ENCODE measurements around the gene TEAD3. TPM values are rescaled to one million over a fixed set of nuclear protein-coding genes. Genes with fewer than 3 reads are reported as not detected.

The TEAD3 gene
- total RNA-seq, 2 experiments from 2014 or later: 0.07 to 0.12 TPM

DNA sequence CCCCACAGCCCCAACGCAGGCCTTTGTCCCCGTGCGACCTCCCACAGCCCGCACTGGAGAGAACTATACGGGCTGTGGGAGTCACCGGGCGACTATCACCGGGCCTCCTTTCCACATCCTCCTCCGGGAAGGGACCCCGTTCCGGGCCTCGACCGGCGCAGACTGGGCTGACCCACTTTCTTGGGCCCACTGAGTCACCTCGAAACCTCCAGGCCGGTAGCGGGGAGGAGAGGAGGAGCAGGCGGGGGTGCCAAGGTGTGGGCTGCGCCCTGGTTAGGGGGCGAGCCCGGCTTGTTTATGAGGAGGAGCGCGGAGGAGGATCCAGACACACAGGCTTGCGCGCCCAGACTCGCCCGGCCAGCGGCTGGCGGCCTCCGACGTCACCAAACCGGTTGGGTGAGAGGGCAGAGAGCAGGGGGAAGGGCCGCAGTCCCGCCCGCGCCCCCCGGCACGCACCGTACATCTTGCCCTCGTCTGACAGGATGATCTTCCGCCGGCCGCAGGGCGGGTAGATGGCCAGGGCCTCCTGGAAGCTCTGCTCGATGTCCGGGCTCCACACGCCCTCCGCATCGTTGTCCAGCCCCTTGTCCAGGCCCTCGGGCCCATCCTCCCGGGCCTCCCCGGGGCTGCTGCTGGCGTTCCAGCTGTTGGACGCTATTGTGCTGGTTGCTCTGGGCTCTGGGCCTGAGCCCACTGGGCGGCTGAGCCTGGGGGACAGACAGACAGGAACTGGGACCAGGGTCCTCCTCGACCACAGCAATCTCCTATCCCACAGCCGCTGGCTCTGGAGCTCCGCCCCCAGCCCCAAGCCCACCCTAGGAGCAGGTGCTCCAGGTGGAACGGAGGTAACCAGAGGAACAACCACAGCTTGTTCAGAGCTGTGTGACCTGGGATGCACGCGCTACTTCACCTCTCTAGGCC, 10.6 kb downstream of the TEAD3 start:
- H3K9me3 Mint-ChIP-seq: no peaks in the 10 kb centered on the region
- DNase-seq: no peak
- H3K27me3 Mint-ChIP-seq: no peaks in the 10 kb centered on the region
- H3K36me3 Mint-ChIP-seq (ENCODE audit: low read depth): no peaks in the 10 kb centered on the region
- no peak overlapping the region for H3K4me3 Mint-ChIP-seq
- H3K4me1 Mint-ChIP-seq: peaks cover 14% of the 10 kb centered on the region
- H3K27ac Mint-ChIP-seq: no peak overlapping the region
- ChIA-PET POLR2A (no interaction called here), CTCF (interaction anchor here (1.4 to 2.0 kb wide), 2 partner anchors 11 to 18 kb away, joined by 4 to 6 read pairs; partner anchors contain the start of genes RPL10A and TEAD3)

DNA sequence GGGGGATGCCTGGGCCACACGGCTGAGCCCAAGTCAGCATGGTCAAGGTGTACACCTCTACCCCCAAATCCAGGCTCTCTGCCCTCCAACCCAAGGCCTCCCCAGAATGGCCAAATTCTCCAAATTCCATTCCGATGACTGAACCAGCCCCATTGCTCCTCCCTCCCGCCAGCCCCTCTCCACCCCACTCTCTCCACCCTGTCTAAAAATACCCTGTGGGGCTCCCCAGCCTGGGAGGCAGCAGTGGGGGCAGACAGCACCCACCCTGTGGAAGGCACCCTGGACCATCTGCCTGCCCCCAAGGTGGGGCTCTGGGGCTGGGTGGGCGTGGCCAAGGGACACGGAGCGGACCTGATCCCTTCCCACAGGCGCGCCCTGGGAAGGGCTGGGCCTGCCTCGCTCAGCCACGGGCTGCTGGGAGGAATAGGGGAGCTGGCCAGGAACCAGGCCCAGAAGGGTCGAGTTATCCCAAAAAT, 11.4 kb downstream of the TEAD3 start:
- DNase-seq: no peak
- CTCF ChIA-PET: no interaction called here
- Mint-ChIP-seq H3K4me1 (peaks cover 9% of the 10 kb centered on the region), H3K27me3 (no peaks in the 10 kb centered on the region), H3K4me3 (no peak overlapping the region), H3K27ac (no peak overlapping the region), H3K36me3 (ENCODE audit: low read depth) (no peaks in the 10 kb centered on the region), H3K9me3 (no peaks in the 10 kb centered on the region)
- POLR2A ChIA-PET: no interaction called here

DNA sequence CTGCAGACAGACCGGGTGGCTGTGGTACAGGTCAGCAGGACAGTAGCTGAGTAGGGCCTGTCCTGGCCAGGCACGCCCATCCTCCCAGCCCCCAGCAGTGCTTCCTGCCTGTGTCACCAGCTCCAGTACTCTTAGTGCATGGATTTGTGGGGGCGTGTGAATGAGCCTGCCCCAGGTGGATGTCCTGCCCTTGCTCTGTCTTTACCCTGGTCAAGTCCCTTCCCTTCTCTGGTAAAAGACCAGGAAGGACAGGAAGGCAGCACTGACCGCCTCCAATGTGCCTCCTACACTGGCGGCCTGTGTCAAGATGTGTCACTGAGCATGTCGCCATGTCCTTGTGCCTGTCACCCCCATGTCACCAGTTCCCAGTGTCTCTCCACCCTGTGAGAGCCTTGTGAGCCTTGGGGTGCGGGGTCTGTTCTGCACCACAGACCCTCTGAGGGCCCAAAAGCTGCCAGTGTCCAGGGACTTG, 11.9 kb downstream of the TEAD3 start:
- Mint-ChIP-seq H3K27ac (no peak overlapping the region), H3K4me1 (peaks cover 9% of the 10 kb centered on the region), H3K36me3 (ENCODE audit: low read depth) (no peaks in the 10 kb centered on the region), H3K9me3 (no peaks in the 10 kb centered on the region), H3K4me3 (no peak overlapping the region), H3K27me3 (no peaks in the 10 kb centered on the region)
- ChIA-PET CTCF (interaction anchor here (1.0 kb wide), 1 partner anchor 38 kb away, joined by 3 read pairs; no protein-coding TSS in a partner anchor), POLR2A (no interaction called here)
- DNase-seq: no peak

DNA sequence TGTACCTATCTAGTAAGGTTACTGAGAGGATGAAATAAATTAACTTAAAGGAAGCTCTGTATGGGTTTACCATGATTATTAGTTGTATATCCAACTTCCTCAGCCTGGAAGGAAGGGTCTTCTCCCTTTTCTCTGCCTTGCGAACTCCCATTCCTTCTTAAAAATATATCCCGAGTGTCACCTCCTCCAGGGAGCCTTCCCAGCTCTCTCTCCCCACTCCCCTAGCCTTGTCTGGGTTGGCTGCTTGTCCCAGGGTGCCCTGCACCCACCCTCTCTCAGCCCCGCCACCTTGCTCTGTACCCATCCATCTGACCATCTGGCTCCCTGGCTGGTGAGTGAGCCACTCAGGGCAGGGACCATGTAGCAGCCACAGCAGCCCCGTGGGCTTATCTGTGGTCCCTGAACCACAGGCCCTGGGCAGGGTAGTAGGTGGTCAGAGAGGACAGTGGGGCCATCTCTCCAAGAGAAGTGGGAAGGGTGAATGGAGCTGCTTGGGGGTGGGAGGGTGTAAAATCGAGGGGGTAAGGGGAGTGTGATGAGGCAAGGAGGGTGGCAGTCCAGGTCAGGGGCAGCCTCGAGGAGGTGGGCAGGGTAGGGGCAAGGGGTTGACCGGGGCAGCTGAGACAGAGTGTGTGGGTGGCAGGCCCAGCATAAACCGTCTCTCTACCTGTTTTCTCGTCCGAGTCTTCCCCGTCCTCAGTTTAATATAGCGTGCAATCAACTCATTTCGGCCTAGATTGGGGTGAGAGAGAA, 12.8 kb downstream of the TEAD3 start:
- H3K9me3 Mint-ChIP-seq: no peaks in the 10 kb centered on the region
- no peak for DNase-seq
- ChIA-PET CTCF (interaction anchor here (1.0 kb wide), 1 partner anchor 39 kb away, joined by 3 read pairs; no protein-coding TSS in a partner anchor), POLR2A (no interaction called here)
- H3K4me1 Mint-ChIP-seq: peaks cover 9% of the 10 kb centered on the region
- no peak overlapping the region for H3K27ac Mint-ChIP-seq
- H3K27me3 Mint-ChIP-seq: no peaks in the 10 kb centered on the region
- H3K36me3 Mint-ChIP-seq (ENCODE audit: low read depth): no peaks in the 10 kb centered on the region
- H3K4me3 Mint-ChIP-seq: no peak overlapping the region

DNA sequence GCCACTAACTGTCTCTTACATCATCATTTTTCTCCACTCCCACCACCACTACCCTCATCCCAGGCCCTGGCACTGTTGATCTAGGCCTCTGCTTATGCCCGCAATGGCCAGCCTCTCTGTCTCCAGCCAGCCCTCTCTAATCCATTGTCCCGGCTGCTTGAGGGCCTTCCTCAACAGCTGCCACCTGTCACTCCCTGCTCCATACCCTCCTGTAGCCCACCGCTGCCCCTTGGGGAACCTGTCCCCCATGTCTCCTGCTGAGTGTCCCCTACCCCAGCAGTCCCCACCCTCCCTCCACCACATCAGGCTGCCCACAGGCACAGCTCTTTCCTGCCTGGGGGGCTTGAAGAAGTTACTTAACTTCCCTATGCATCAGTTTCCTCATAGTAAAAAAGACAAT, 13.4 kb downstream of the TEAD3 start:
- CTCF ChIA-PET: interaction anchor here (1.0 kb wide), 1 partner anchor 12 kb away, joined by 4 read pairs; no protein-coding TSS in a partner anchor
- Mint-ChIP-seq H3K27me3 (no peaks in the 10 kb centered on the region), H3K36me3 (ENCODE audit: low read depth) (no peaks in the 10 kb centered on the region), H3K27ac (no peak overlapping the region), H3K9me3 (no peaks in the 10 kb centered on the region), H3K4me3 (no peak overlapping the region), H3K4me1 (peaks cover 9% of the 10 kb centered on the region)
- POLR2A ChIA-PET: no interaction called here
- DNase-seq: no peak

DNA sequence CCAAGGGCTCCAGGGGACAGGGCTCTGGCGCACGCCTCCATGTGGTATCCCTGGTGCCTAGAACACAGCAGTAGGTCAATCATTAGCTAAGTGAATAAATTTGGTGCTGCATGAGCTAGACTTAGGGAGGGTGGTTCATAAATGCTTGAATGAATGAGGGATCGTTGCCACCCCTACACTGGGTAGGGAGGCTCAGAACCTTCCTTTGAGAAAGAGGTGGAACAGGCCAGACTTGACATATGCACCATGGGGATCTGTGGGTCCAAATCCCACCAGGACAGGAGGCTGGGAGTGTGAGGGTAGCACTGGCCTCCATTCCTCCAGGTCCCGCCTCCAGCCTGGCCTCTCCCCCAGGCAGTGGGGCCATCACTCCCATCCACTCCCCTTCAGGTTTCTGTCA, 13.8 kb downstream of the TEAD3 start:
- no peak for DNase-seq
- peaks cover 6% of the 10 kb centered on the region for H3K4me1 Mint-ChIP-seq
- H3K27me3 Mint-ChIP-seq: no peaks in the 10 kb centered on the region
- CTCF ChIA-PET: interaction anchor here (1.0 to 1.1 kb wide), 2 partner anchors 12 to 18 kb away, joined by 3 to 4 read pairs; no protein-coding TSS in a partner anchor
- no peak overlapping the region for H3K4me3 Mint-ChIP-seq
- H3K27ac Mint-ChIP-seq: no peak overlapping the region
- H3K36me3 Mint-ChIP-seq (ENCODE audit: low read depth): no peaks in the 10 kb centered on the region
- POLR2A ChIA-PET: no interaction called here
- no peaks in the 10 kb centered on the region for H3K9me3 Mint-ChIP-seq

DNA sequence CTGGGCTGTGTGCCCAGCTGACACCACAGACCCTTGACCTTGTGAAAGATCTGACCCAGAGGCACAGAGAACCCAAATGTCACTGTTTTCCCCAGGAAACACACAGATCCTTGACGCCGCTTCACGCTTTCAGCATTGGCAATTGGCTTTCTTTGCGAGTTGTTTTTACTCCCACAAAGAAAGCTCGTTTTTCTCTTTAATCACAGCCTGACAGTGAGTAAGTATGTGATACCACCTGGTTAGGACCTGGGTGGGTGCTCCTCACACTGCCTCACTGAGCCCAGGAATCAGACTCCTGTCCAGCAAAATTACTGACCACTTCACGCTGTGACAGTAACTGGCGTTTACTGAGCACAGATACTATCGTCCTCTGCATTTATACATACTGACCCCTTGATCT, 15.7 kb downstream of the TEAD3 start:
- H3K4me1 Mint-ChIP-seq: peaks cover 3% of the 10 kb centered on the region
- no peaks in the 10 kb centered on the region for H3K36me3 Mint-ChIP-seq (ENCODE audit: low read depth)
- no peak overlapping the region for H3K4me3 Mint-ChIP-seq
- POLR2A ChIA-PET: no interaction called here
- CTCF ChIA-PET: interaction anchor here (0.6 to 2.9 kb wide), 5 partner anchors 10 to 1165 kb away, joined by 3 to 21 read pairs (median 4); partner anchors contain the start of gene RPL10A
- no peak overlapping the region for H3K27ac Mint-ChIP-seq
- no peak for DNase-seq
- H3K9me3 Mint-ChIP-seq: no peaks in the 10 kb centered on the region
- H3K27me3 Mint-ChIP-seq: no peaks in the 10 kb centered on the region

DNA sequence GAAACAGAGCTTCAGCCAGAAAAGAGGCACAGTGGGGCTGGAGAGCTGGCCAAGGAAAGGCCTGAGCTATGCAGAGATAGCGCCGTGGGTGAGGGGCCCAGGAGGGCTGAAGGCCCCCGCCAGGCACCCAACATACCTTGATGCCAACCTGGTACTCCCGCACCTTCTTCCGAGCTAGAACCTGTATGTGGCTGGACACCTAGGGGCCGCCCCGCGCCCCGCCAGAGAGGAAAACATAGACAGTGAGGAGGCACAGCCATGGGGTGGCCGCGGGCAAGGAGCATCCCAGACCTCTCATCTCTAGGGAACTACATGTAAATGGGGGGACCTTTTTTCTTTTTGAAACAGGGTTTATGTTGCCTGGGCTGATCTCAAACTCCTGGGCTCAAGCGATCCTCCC, 16.7 kb downstream of the TEAD3 start:
- ChIA-PET POLR2A (no interaction called here), CTCF (interaction anchor here (0.5 to 2.9 kb wide), 4 partner anchors 11 to 954 kb away, joined by 3 to 21 read pairs (median 3); partner anchors contain the start of gene RPL10A)
- H3K36me3 Mint-ChIP-seq (ENCODE audit: low read depth): no peaks in the 10 kb centered on the region
- no peaks in the 10 kb centered on the region for H3K27me3 Mint-ChIP-seq
- DNase-seq: no peak
- H3K9me3 Mint-ChIP-seq: no peaks in the 10 kb centered on the region
- H3K27ac Mint-ChIP-seq: no peak overlapping the region
- H3K4me3 Mint-ChIP-seq: no peak overlapping the region
- peaks cover 3% of the 10 kb centered on the region for H3K4me1 Mint-ChIP-seq

DNA sequence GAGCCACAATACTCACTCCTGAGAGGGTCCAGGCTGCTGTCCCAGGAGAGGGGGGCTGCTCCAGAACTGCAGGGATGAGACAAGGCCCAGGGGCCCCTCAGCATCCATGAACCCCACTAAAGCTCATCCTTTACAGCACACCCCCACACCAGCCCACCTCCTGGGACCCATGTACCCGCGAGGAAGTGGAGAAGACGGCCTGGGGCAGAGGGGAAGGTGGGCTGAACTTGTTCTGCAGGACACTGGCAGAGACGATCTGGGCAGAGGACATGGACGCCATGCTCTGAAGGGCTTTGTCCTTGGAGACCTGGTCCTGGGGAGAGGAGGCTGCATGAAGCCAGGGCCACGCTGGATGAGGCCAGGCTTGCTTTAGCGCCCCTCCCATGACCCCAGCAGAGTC, 18.6 kb downstream of the TEAD3 start:
- no peak overlapping the region for H3K27ac Mint-ChIP-seq
- POLR2A ChIA-PET: no interaction called here
- H3K27me3 Mint-ChIP-seq: no peaks in the 10 kb centered on the region
- DNase-seq: no peak
- peaks cover 5% of the 10 kb centered on the region for H3K36me3 Mint-ChIP-seq (ENCODE audit: low read depth)
- CTCF ChIA-PET: interaction anchor here (1.7 kb wide), 1 partner anchor 258 kb away, joined by 4 read pairs; no protein-coding TSS in a partner anchor
- H3K4me3 Mint-ChIP-seq: no peak overlapping the region
- H3K9me3 Mint-ChIP-seq: no peaks in the 10 kb centered on the region
- peaks cover 6% of the 10 kb centered on the region for H3K4me1 Mint-ChIP-seq

DNA sequence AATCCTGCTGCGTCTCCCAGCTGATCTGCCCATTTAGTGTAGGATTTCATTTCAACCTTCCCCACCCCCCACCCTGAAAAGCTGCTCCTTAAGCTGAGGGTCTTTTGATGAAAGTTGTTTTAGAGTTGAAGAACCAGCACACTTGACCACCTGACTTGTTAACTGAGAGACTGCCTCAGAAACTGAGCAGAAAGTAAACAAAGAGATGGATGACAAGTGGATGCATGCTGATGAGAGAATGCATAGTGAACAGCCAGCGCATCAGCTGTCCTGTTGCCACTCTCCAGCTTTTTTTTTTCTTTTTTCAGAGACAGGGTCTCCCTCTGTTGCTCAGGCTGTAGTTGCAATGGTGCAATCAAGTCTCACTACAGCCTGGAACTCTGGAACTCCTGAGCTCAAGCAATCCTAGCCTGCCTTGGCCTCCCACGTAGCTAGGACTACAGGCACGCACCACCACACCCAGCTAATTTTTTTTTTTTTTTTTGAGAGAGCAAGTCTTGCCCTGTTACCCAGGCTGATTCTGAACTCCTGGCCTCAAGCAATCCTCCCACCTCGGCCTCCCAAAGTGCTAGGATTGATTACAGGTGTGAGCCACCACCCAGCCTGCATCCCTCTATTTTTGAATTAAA, 19.2 kb downstream of the TEAD3 start:
- peaks cover 6% of the 10 kb centered on the region for H3K4me1 Mint-ChIP-seq
- no peak overlapping the region for H3K4me3 Mint-ChIP-seq
- H3K36me3 Mint-ChIP-seq (ENCODE audit: low read depth): peaks cover 5% of the 10 kb centered on the region
- no peak overlapping the region for H3K27ac Mint-ChIP-seq
- H3K27me3 Mint-ChIP-seq: no peaks in the 10 kb centered on the region
- CTCF ChIA-PET: interaction anchor here (0.6 to 1.7 kb wide), 4 partner anchors 9 to 258 kb away, joined by 3 to 6 read pairs (median 4); partner anchors contain the start of gene RPL10A
- no peaks in the 10 kb centered on the region for H3K9me3 Mint-ChIP-seq
- no peak for DNase-seq
- POLR2A ChIA-PET: interaction anchor here (0.6 kb wide), 1 partner anchor 11 kb away, joined by 6 read pairs; no protein-coding TSS in a partner anchor

DNA sequence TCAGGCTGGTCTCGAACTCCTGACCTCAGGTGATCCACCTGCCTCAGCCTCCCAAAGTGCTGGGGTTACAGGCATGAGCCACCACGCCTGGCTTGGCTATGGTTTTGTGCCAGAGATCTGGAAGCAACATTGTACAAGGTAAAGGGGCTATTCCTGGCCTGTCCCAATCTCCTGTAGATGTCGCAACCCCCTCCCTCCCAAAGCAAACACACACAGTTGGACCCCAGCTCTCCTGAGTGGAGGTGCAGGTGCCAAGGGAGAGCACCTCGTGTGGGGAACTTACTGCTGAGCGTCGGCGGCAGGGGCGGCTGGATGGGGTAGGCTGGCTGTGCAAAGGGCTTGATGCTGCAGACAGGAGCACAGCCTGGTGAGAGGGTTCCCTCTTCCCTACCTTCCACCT, 19.9 kb downstream of the TEAD3 start:
- Mint-ChIP-seq H3K27ac (no peak overlapping the region), H3K4me3 (no peak overlapping the region), H3K27me3 (no peaks in the 10 kb centered on the region), H3K9me3 (no peaks in the 10 kb centered on the region), H3K4me1 (peaks cover 10% of the 10 kb centered on the region), H3K36me3 (ENCODE audit: low read depth) (peaks cover 10% of the 10 kb centered on the region)
- ChIA-PET POLR2A (no interaction called here), CTCF (interaction anchor here (1.3 to 1.7 kb wide), 3 partner anchors 9 to 259 kb away, joined by 3 to 6 read pairs (median 4); partner anchors contain the start of gene RPL10A)
- no peak for DNase-seq

DNA sequence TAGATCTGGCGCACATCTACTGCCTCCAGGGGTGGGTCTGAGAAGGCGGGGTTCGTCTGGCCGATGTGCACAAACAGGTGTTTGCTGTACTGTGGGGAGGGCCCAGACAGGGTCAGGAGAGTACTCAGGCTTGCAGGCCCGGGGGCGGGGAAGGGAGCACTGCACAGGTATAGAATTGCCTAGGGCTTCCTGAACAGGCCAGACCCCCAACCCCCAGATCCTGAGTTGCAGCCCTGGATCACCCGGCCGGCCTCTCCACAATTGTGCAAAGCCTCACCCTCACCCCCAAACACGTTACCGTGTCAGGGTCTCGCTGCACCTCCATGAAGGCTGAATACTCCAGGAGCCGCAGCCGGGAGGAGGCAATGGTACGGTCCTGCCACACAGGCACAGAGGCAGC, 20.9 kb downstream of the TEAD3 start:
- ChIA-PET POLR2A (no interaction called here), CTCF (interaction anchor here (0.7 to 1.4 kb wide), 3 partner anchors 10 to 115 kb away, joined by 3 to 6 read pairs (median 3); no protein-coding TSS in a partner anchor)
- peaks cover 21% of the 10 kb centered on the region for H3K4me1 Mint-ChIP-seq
- H3K36me3 Mint-ChIP-seq (ENCODE audit: low read depth): peaks cover 18% of the 10 kb centered on the region
- H3K9me3 Mint-ChIP-seq: no peaks in the 10 kb centered on the region
- no peaks in the 10 kb centered on the region for H3K27me3 Mint-ChIP-seq
- DNase-seq: no peak
- H3K4me3 Mint-ChIP-seq: no peak overlapping the region
- no peak overlapping the region for H3K27ac Mint-ChIP-seq
